ENCODE measurements around the gene LAMC2.
"Not testable (repeated sequence)": the region's sequence is repeated elsewhere in the genome, so short reads cannot be mapped to it uniquely, and the experiment has no call there.

The LAMC2 gene

DNA sequence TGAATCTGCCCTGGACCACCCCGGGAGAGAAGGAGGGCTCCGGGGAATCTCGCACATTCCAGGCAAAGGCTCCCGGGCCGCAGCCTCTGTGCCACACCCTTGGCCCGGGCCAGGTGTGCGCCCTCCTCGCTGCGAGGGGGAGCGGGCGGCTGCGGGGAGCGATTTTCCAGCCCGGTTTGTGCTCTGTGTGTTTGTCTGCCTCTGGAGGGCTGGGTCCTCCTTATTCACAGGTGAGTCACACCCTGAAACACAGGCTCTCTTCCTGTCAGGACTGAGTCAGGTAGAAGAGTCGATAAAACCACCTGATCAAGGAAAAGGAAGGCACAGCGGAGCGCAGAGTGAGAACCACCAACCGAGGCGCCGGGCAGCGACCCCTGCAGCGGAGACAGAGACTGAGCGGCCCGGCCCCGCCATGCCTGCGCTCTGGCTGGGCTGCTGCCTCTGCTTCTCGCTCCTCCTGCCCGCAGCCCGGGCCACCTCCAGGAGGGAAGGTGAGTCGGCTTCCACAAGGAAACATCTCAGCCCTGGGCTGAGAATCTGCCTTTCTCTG lies at the start of gene LAMC2:
TSS of gene LAMC2 (plus strand) at position 324 of the 550 bp plus-strand sequence. CDS start at position 413, 89 bp downstream.
- no peak for FAIRE-seq

DNA sequence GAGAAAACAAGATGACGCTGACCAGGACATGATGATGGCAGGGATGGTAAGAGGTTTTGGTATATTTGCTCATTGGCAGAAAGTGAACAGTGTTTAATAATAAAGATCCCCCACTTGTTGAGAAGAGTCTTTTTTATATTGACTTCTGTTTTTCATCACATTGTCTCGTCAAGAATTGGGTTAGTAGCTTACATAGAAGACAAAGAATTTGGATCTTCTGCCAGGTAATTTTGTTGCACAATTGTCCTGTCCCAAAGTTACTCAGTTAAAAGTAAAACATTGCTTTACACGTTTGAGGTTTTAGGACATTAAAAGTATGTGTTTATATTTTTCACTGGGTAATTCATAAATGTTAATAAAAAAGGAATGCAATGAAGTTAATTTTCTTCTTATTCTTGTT lies 48.3 kb upstream of the LAMC2 start:
- no peak for FAIRE-seq

DNA sequence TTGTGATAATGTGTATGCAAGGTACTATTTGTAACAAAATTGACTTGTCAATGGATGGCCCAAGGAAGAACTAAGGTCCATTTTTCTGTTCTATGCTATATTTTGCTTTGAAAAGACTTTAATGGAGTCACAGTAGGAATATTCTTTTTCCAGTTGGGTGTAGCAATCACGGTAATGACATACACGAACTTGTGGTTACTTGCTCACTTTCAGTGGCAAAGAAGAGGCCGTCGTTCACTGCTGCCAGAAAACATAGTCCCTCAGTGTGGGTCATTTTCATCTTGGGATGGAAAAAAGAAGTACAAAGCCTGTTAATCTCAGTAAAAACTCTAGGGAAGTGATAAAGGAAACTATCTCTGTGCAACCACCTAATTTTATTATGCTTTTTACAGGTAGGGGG lies 47.8 kb upstream of the LAMC2 start:
- FAIRE-seq = no peak

DNA sequence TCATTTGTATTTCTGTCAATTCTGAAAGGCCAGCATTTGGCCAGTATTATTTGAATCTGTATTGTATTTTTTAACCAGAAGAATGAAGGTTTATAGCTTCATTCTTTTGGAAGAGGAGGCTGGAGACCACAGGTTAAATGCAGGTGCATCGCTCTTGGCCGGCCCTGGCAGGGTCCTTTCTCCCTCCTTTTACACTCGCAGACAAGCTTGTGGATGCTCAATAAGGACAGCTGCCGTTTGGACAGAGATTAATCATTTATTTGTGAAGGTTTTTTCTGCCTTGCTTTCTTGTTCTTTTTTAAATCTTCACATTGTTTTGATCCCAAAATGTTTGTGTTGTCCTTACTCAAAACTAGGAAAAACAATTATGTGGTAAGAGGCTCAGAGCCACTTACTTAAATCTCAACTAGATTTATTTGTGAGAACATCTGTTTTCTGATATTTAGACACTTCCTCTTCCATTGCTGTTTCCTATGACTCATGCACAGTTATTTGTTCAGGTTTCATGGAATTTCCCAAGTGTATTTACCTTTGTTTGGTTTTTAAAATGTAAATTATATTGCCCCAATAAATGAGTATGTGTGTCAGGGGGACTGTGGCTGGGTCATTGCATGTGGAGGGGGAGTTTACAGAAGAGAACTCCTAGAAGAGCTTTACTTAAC lies 46.7 kb upstream of the LAMC2 start:
- FAIRE-seq = no peak

DNA sequence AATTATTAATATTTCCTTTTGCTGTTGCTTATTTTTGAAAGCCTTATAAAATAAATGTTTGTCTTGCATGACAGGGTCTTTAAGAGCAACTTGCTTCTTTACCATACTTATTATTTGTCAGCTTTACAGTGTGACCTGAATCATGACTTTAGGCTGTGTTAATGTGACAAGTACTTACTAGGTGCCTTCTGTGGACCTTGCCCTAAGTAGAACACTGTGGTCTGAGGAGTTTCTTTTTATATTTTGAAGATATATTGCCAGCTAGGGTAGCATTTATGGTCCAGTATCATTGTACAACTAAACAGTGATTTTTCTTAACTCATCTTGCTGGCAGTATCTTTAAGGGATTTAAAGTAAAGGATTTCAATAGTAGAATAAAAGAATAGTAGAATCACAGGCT lies 45.4 kb upstream of the LAMC2 start:
- FAIRE-seq = no peak

DNA sequence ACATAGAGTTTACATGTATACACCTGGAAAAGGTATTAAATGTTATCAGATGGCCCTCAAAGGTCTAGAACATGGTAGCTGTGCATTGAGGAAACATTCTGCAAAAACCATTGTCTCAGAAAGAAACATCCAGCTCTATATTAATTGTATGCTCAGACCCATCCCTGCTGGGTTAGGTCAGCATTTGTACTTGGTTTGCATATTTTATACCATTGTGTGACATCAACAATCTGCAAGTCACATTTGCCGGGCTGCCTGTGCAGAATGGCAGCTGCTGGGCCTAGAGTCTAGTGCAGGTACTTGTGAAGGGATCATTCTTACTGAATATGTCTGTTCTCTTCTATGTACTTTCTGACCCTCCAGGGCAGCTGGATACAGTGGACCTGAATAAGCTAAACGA lies 43.9 kb upstream of the LAMC2 start:
- no peak for FAIRE-seq

DNA sequence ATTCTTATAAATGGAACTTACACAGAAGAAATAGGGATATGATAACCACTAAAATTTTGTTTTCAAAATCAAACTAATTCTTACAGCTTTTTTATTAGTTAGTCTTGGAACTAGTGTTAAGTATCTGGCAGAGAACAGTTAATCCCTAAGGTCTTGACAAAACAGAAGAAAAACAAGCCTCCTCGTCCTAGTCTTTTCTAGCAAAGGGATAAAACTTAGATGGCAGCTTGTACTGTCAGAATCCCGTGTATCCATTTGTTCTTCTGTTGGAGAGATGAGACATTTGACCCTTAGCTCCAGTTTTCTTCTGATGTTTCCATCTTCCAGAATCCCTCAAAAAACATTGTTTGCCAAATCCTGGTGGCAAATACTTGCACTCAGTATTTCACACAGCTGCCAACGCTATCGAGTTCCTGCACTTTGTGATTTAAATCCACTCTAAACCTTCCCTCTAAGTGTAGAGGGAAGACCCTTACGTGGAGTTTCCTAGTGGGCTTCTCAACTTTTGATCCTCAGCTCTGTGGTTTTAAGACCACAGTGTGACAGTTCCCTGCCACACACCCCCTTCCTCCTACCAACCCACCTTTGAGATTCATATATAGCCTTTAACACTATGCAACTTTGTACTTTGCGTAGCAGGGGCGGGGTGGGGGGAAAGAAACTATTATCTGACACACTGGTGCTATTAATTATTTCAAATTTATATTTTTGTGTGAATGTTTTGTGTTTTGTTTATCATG lies 42.3 kb upstream of the LAMC2 start:
- no peak for FAIRE-seq

DNA sequence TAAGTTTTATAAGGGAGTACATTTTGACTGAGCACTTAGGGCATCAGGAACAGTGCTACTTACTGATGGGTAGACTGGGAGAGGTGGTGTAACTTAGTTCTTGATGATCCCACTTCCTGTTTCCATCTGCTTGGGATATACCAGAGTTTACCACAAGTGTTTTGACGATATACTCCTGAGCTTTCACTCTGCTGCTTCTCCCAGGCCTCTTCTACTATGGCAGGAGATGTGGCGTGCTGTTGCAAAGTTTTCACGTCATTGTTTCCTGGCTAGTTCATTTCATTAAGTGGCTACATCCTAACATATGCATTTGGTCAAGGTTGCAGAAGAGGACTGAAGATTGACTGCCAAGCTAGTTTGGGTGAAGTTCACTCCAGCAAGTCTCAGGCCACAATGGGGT lies 41.3 kb upstream of the LAMC2 start:
- no peak for FAIRE-seq

DNA sequence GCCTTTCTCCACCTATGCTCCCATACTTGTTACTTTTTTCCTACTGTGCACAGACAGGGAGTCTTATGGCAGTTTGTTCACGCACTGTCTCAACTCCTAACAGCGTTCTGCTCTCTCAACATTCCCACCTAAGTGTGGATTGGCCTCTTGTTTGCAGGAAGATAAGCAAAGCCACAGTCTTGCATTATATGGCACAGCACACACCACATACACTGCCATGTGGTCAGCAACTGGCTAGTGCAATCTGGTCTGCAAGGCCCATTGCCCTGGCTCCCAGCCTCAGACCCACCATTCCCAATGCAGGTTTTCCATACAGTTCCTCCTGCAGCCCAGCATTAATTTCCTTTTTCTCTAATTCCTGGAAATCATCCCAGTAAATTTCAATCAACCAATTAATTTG lies 38.3 kb upstream of the LAMC2 start:
- no peak for FAIRE-seq

DNA sequence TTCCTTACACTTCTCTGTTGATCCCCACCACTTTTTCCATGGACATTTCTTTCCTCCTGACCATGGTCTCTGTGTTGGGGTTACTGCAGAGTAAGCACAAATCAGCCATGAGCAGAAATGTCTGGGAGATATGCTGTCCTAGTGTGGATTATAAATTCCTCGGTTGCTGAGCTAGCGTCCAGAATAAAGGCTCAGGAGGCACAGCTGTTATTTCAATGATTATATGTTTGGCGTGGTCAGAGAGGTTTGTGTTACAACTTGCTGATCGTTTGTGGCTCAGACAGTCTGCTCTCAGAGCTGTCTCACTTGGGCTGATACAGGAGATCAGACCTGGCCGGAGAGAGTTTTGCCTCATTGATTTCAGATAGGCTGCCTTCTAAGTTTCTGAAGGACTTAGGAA lies 37.5 kb upstream of the LAMC2 start:
- FAIRE-seq = no peak

DNA sequence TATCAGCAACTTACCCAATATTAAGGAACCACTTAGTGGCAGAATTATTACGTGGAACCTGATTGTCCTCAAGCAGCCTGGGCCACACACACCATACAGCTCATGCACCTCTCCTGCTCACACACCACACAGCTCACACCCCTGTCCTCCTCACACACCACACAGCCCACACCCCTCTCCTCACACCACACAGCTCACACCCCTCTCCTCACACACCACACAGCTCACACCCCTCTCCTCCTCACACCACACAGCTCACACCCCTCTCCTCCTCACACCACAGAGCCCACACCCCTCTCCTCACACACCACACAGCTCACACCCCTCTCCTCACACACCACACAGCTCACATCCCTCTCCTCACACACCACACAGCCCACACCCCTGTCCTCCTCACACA lies 36.8 kb upstream of the LAMC2 start:
- FAIRE-seq = no peak

DNA sequence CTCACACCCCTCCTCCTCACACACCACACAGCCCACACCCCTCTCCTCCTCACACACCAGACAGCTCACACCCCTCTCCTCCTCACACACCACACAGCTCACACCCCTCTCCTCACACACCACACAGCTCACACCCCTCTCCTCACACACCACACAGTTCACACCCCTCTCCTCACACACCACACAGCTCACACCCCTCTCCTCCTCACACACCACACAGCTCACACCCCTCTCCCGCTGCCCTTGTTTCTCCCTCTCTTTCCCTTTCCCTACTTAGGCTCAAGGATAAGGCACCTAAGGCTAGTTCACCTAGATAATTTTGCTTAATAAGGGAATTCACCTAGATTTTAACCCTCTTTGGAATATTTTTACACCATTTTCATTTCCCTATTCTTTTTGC lies 36.0 kb upstream of the LAMC2 start:
- FAIRE-seq = not testable (repeated sequence)

DNA sequence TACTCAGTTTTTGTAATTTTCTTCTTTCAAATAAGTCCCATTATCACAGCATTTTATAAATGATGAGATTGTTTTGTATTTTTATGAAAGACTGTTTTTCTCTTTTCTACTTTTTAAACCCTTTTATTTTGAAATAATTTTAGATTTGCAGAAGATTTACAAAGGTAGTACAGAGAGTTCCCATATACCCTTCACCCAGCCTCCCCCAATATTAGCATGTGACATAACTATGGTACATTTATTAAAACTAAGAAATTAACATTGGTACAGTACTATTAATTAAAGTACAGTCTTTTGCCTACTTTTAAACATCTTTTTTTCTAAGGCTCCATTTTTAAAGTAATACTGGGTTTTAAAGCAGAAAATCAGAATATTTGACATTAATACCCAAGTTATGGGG lies 35.6 kb upstream of the LAMC2 start:
- no peak for FAIRE-seq

DNA sequence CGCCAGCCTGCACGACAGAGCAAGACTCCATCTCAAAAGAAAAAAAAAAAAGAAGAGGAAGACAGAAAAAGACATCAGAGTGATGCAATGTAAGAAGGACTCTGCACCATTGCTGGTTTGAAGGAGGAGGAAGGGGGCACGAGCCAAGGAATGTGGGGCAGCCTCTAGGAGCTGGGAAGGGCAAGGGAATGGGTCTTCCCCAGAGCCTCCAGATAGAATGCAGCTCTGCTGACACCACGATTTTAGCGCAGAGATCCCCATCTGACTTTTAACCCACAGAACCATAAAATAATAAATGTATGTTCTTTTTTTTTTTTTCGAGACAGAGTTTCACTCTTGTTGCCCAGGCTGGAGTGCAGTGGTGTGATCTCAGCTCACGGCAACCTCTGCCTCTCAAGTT lies 33.9 kb upstream of the LAMC2 start:
- no peak for FAIRE-seq

DNA sequence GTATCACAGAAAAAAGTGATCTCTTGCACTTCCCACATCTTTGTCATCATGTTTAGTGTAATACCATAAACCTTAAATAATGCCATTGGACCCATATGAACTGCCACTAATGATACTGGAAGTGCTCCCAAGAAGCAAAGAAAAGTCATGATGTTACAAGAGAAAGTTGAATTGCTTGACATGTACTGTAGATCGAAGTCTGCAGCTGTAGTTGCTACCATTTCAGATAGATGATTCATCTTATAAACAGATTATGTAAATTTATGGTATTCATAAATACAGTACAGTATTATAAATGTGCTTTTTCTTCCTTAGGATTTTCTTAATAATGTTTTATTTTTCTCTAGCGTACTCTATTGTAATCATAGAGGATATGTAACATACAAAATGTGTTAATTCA lies 30.1 kb upstream of the LAMC2 start:
- FAIRE-seq = no peak

DNA sequence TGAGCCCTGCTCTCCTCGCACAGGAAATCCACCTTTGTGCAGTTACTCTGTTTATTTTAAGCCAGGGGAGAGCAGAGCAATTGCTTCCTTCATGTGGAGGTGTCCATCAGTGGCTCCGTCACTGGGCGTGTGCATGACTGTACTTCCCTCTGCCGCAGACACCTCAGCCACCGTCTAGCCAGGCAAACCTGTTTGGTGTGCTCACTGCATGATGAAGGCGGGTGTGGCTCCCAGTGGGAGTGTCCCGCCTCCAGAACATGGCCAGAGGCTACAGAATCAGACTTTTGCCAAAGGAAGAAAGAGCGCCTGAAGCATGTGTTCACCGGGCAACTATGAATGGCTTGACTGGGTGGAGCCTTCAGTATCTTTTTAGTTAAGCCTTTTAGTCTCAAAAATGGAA lies 26.1 kb upstream of the LAMC2 start:
- no peak for FAIRE-seq

DNA sequence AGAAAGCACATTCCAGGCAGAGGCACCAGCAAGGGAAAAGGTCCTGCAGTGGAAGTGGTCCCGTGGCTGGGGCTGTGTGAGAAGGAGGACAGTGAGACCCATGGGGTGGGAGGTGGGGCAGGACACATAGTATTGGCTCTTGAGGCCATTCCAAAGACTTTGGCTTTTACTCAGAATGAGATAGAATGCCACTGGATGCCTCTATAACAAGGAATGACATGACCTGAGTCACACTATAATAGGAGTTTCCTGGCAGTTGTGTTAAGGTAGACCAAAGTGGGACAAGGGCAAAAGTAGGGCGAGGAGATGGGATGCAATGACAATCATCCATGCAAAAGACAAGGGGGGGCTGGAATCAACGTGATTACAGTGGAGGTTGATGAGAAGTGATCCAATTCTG lies 24.7 kb upstream of the LAMC2 start:
- FAIRE-seq = no peak

DNA sequence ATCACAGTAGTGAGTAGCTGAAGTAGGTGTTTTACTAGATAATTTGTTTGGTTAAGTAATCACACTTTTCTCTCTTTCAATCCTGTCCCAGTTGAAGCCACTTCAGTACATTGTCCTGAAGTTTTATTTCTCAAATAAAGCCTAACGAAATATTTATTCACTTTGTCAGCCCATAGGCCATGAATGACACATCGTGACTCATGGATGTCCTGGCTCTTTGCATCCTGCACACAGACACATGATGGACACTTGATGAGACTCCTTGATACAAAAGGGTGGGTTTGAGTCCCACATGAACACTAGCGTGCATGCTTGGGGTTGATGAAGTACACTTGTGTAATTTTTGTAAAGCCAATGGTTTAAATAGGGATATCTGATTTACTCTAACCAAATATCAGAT lies 22.7 kb upstream of the LAMC2 start:
- FAIRE-seq = no peak

DNA sequence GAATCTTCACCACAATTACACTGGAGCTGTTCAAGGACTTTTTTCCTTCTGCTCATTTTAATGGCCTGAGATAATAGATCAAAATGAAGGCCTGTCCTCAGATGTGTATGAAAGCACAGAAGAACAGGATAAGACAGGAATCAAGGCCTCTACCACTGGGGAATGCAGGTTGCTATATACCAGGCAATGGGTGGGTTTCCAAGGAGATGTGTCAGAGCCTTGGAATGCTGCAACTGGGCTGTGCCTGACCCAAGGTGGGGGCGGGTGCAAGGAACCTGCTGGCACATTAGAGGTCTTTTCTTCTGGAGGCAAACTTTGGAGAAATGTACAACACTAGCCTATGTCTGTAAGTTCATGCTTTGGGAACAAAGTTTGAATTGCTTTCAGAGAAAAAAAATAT lies 21.7 kb upstream of the LAMC2 start:
- FAIRE-seq = no peak

DNA sequence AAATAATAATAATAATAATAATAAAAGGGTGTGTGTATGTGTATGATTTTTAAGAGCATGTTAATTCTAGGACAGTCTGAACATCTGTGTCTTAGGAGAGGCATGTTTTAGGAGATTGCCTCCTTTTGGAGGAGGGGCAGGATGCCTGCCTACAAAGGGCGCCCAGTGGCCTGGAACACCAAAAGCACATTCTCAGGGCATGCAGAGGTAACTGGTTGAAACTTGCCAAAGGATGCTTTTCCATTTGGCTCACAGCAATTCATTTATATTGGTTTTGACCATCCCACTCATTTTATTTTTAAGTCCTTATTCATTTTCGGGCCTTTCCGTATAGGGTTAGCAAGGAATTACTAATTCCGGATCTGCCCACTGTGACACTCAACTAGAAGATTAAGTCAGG lies 21.1 kb upstream of the LAMC2 start:
- no peak for FAIRE-seq

DNA sequence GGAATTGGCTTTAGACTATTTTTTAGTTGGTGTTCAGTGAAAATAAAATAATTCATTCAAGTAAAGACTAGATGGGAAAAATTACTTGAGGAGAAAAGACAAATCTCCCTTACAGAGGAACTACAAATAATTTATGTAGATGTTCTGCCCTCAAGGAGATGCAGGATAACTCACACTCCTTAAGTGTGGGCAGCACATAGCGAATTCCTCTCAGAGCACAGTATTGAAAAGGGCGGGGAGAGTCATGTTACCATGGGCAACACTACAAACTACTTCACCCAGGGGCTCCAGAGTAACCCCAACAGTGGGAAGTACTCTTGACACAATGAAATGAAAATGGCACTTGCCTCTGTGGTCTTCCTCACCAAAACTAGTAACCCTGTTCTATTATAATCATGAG lies 20.6 kb upstream of the LAMC2 start:
- FAIRE-seq = no peak

DNA sequence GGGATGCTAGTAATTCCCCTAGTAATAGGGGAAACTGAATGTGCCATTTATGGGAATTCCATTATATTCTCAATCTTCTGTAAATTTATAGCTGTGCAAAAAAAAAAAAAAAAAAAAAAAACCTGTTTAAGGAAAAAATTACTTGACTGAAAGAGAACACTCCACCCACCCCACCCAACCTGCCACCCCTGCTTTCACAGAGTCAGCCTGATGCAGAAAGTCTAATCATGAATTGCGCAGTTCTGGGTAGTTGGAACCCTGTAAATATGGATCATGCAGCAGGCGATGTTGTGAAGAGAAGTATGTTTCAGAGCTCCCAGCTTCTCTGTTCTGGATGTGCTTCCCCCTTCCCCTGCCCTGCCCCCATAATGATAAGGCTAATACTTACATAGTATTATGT lies 19.6 kb upstream of the LAMC2 start:
- FAIRE-seq = no peak

DNA sequence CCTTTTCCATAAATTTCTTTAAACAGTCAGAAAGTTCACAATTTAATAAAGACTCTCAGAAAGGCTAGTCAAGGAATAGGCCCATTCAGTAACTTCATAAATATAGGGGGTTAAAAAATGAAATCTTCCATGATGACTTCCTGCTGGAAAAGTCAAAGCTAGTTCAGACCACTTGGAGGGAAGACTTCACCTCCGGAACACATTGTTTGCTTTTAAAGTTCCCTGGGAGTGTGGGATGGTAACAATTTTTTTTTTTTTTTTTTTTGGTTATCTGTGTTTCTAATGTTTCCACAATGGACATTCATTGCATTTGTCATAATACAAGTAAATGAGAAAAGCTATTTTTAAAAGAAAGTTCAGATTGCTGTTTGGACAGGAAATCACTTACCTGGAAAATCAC lies 18.4 kb upstream of the LAMC2 start:
- no peak for FAIRE-seq

DNA sequence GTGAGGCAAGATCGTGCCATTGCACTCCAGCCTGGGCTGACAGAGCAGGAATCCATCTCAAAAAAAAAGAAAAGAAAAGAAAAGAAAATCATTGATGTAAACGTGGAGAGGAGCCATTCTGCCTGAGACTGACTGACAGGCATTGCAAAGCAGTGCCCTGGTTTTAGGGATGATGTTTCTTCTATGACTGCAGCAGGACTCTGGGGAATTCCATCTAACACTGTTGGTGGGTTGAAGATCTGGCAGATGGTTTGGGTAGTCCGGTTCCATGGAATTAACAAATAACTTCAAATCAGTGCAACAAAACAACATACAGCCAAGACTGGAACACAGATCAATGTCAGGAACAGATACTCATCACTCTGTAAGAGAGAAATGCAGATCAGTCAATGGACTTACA lies 17.8 kb upstream of the LAMC2 start:
- FAIRE-seq = no peak

DNA sequence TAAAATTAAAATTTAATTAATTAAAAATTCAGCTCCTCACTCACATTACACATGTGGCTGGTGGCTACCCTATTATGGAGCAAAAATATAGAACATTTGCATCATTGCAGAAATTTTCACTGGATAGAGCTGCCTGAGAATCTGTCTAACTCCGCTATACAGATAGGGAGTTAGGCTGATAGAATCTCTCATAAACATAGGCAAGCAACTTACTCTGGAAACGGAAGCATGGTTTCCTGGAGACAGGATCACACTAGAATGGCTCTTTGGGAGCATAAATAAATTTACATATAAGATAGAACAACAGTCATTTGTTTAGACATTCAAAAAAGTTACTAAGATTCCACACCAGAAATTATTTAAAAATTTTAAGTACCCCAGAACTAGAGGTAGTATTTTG lies 12.2 kb upstream of the LAMC2 start:
- no peak for FAIRE-seq

Data from A204.1 (cell line).